ENCODE data around the gene CASP14.
"Not testable (repeated sequence)": the region's sequence is repeated elsewhere in the genome, so short reads cannot be mapped to it uniquely, and the experiment has no call there.

The CASP14 gene

DNA sequence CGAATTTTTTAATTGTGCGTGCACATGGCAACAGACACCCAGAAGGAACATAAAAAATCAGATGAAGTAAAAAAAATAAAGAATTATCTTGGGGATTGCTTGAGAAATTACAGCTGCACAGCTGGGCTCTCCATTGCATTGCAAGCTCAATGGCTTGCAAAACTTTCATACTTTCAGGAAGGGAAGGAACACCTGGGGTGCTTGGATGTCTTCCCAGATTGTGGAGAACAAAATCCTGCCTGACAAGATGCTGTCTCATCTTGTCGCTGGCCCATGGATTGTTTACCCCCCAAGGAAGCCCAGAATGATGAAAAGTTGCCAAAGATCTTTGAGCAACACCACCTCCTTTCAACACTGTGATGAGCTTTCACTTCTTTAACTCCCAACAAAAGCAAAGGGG is 11.0 kb upstream of the CASP14 start:
- H3K27me3 Mint-ChIP-seq: peaks cover 6% of the 10 kb centered on the region
- H3K36me3 Mint-ChIP-seq (ENCODE audit: low read depth): no peaks in the 10 kb centered on the region
- no peak overlapping the region for H3K27ac Mint-ChIP-seq
- no peaks in the 10 kb centered on the region for H3K4me1 Mint-ChIP-seq (ENCODE audit: low read depth)
- H3K4me3 Mint-ChIP-seq: no peak overlapping the region
- no peaks in the 10 kb centered on the region for H3K9me3 Mint-ChIP-seq
- intact Hi-C loops (cut with micrococcal nuclease): no loop called here

GRCh38 chr19:15042003-15042402 is 7.3 kb upstream of the CASP14 start:
- Mint-ChIP-seq H3K36me3 (ENCODE audit: low read depth) (no peaks in the 10 kb centered on the region), H3K4me3 (no peak overlapping the region), H3K27ac (no peak overlapping the region), H3K9me3 (no peaks in the 10 kb centered on the region), H3K27me3 (no peaks in the 10 kb centered on the region), H3K4me1 (ENCODE audit: low read depth) (no peaks in the 10 kb centered on the region)
- intact Hi-C loops (cut with micrococcal nuclease): no loop called here

GRCh38 chr19:15042826-15043225 is 6.5 kb upstream of the CASP14 start:
- Mint-ChIP-seq H3K4me1 (ENCODE audit: low read depth) (no peaks in the 10 kb centered on the region), H3K36me3 (ENCODE audit: low read depth) (no peaks in the 10 kb centered on the region), H3K27me3 (no peaks in the 10 kb centered on the region), H3K9me3 (no peaks in the 10 kb centered on the region), H3K4me3 (no peak overlapping the region), H3K27ac (no peak overlapping the region)
- intact Hi-C loops (cut with micrococcal nuclease): no loop called here

DNA sequence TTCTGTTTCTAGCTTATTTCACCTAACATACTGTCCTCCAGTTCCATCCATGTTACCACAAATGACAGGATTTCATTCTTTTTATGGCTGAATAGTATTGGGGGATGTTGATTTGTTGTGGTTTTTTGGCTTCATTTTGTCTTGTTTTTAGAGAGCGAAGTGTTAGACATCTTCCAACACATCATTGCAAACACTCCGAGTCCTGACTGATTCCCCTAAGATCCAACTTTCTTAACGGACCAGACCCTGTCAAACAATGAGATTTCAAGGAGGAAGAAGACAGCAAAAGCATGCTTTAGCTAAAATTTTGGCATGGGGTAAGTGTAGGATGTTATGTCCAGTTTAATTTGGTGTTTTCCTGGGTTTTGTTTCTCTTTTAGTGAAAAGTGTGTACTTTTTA is 3.8 kb upstream of the CASP14 start:
- H3K27ac Mint-ChIP-seq: no peak overlapping the region
- intact Hi-C loops (cut with micrococcal nuclease): no loop called here
- no peak overlapping the region for H3K4me3 Mint-ChIP-seq
- H3K4me1 Mint-ChIP-seq (ENCODE audit: low read depth): no peaks in the 10 kb centered on the region
- H3K27me3 Mint-ChIP-seq: no peaks in the 10 kb centered on the region
- H3K36me3 Mint-ChIP-seq (ENCODE audit: low read depth): no peaks in the 10 kb centered on the region
- H3K9me3 Mint-ChIP-seq: no peaks in the 10 kb centered on the region

GRCh38 chr19:15047680-15048079 is 1.6 kb upstream of the CASP14 start:
- no peak overlapping the region for H3K27ac Mint-ChIP-seq
- intact Hi-C loops (cut with micrococcal nuclease): no loop called here
- no peaks in the 10 kb centered on the region for H3K36me3 Mint-ChIP-seq (ENCODE audit: low read depth)
- no peaks in the 10 kb centered on the region for H3K4me1 Mint-ChIP-seq (ENCODE audit: low read depth)
- no peaks in the 10 kb centered on the region for H3K9me3 Mint-ChIP-seq
- no peak overlapping the region for H3K4me3 Mint-ChIP-seq
- peaks cover 1% of the 10 kb centered on the region for H3K27me3 Mint-ChIP-seq

DNA sequence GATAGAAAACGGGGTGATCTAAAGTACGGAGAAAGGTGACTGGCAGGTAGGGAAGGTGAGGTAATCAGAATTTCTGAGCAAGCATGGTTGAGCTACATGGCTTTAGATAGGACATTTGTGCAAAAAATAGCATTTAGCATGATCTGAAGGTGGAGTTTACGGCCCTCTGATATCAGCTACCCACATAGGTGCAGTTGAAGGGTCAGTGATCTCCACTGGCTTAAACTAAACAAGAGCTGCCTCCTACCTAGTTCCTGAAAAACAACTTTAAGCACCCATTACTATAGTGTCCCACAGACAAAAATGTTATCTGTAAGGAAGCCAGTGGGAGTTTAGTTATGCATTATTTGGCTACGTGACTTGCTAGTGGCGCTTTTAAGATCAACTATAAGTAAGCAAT is 1.2 kb upstream of the CASP14 start:
- peaks cover 1% of the 10 kb centered on the region for H3K27me3 Mint-ChIP-seq

GRCh38 chr19:15050639-15051038 is 1.4 kb downstream of the CASP14 start:
- intact Hi-C loops (cut with micrococcal nuclease): no loop called here
- no peak overlapping the region for H3K4me3 Mint-ChIP-seq
- H3K27ac Mint-ChIP-seq: no peak overlapping the region
- H3K9me3 Mint-ChIP-seq: no peaks in the 10 kb centered on the region
- H3K36me3 Mint-ChIP-seq (ENCODE audit: low read depth): no peaks in the 10 kb centered on the region
- H3K4me1 Mint-ChIP-seq (ENCODE audit: low read depth): no peaks in the 10 kb centered on the region
- H3K27me3 Mint-ChIP-seq: peaks cover 6% of the 10 kb centered on the region

More for the DNA sequence above, 1.2 kb upstream of the CASP14 start:
- no peak overlapping the region for H3K4me3 Mint-ChIP-seq
- no peaks in the 10 kb centered on the region for H3K36me3 Mint-ChIP-seq (ENCODE audit: low read depth)
- H3K4me1 Mint-ChIP-seq (ENCODE audit: low read depth): no peaks in the 10 kb centered on the region
- no peaks in the 10 kb centered on the region for H3K9me3 Mint-ChIP-seq
- intact Hi-C loops (cut with micrococcal nuclease): no loop called here
- H3K27ac Mint-ChIP-seq: no peak overlapping the region

DNA sequence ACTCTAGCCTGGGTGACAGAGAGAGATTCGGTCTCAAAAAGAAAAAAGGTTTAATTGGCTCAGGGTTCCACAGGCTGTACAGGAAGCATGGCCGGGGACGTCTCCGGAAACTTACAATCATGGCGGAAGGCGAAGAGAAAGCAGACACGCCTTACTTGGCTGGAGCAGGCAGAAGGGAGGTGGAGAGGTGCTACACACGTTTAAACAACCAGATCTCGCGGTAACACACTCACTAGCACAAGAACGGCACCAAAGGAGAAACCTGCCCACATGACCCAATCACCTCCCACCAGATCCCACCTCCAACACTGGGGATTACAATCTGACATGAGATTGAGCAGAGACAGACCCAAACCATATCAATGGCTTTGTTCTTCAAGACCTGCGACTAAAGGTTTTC is 12.8 kb downstream of the CASP14 start:
- intact Hi-C loops (cut with micrococcal nuclease): no loop called here
- Mint-ChIP-seq H3K9me3 (no peaks in the 10 kb centered on the region), H3K4me1 (ENCODE audit: low read depth) (no peaks in the 10 kb centered on the region), H3K36me3 (ENCODE audit: low read depth) (no peaks in the 10 kb centered on the region), H3K27me3 (peaks cover 14% of the 10 kb centered on the region), H3K27ac (no peak overlapping the region), H3K4me3 (no peak overlapping the region)

- H3K27me3 Mint-ChIP-seq; H3K27ac Mint-ChIP-seq; H3K4me1 Mint-ChIP-seq (ENCODE audit: low read depth); intact Hi-C loops (cut with micrococcal nuclease); H3K9me3 Mint-ChIP-seq; H3K36me3 Mint-ChIP-seq (ENCODE audit: low read depth); H3K4me3 Mint-ChIP-seq: not testable (repeated sequence)
Observed at GRCh38 chr19:15070386-15070785, 21.1 kb downstream of the CASP14 start.

GRCh38 chr19:15072930-15073647 is 23.8 kb downstream of the CASP14 start:
- Mint-ChIP-seq H3K27ac (no peak overlapping the region), H3K4me3 (no peak overlapping the region), H3K36me3 (ENCODE audit: low read depth) (no peaks in the 10 kb centered on the region), H3K27me3 (no peaks in the 10 kb centered on the region), H3K4me1 (ENCODE audit: low read depth) (no peaks in the 10 kb centered on the region), H3K9me3 (no peaks in the 10 kb centered on the region)
- intact Hi-C loops (cut with micrococcal nuclease): no loop called here

- Mint-ChIP-seq H3K27me3 (peaks cover 6% of the 10 kb centered on the region), H3K9me3 (no peaks in the 10 kb centered on the region), H3K4me1 (ENCODE audit: low read depth) (no peaks in the 10 kb centered on the region), H3K4me3 (no peak overlapping the region), H3K27ac (no peak overlapping the region), H3K36me3 (ENCODE audit: low read depth) (no peaks in the 10 kb centered on the region)
- intact Hi-C loops (cut with micrococcal nuclease): no loop called here
Observed at GRCh38 chr19:15074371-15074770, 25.1 kb downstream of the CASP14 start.

GRCh38 chr19:15075806-15076205 is 26.5 kb downstream of the CASP14 start:
- Mint-ChIP-seq H3K4me1 (ENCODE audit: low read depth) (no peaks in the 10 kb centered on the region), H3K9me3 (no peaks in the 10 kb centered on the region), H3K4me3 (no peak overlapping the region), H3K36me3 (ENCODE audit: low read depth) (no peaks in the 10 kb centered on the region), H3K27ac (no peak overlapping the region), H3K27me3 (peaks cover 6% of the 10 kb centered on the region)
- intact Hi-C loops (cut with micrococcal nuclease): no loop called here

- intact Hi-C loops (cut with micrococcal nuclease); H3K27ac Mint-ChIP-seq; H3K4me3 Mint-ChIP-seq; H3K36me3 Mint-ChIP-seq (ENCODE audit: low read depth); H3K4me1 Mint-ChIP-seq (ENCODE audit: low read depth); H3K9me3 Mint-ChIP-seq: not testable (repeated sequence)
- H3K27me3 Mint-ChIP-seq: peaks cover 16% of the 10 kb centered on the region
Observed at GRCh38 chr19:15080002-15080401, 30.7 kb downstream of the CASP14 start.

- H3K4me1 Mint-ChIP-seq (ENCODE audit: low read depth): no peaks in the 10 kb centered on the region
- H3K27ac Mint-ChIP-seq: no peak within 1 kb of the TSS
- no peak within 1 kb of the TSS for H3K4me3 Mint-ChIP-seq
- intact Hi-C loops (cut with micrococcal nuclease): no loop called here
- peaks cover 19% of the 10 kb centered on the region for H3K27me3 Mint-ChIP-seq
- H3K36me3 Mint-ChIP-seq (ENCODE audit: low read depth): no peaks in the 10 kb centered on the region
- no peaks in the 10 kb centered on the region for H3K9me3 Mint-ChIP-seq
Observed at GRCh38 chr19:15081911-15082310, 32.6 kb downstream of the CASP14 start, which contains the start of gene OR1I1. OR1I1 (plus strand) TSS chr19:15082211; CDS start chr19:15087066, 4,855 bp downstream.

DNA sequence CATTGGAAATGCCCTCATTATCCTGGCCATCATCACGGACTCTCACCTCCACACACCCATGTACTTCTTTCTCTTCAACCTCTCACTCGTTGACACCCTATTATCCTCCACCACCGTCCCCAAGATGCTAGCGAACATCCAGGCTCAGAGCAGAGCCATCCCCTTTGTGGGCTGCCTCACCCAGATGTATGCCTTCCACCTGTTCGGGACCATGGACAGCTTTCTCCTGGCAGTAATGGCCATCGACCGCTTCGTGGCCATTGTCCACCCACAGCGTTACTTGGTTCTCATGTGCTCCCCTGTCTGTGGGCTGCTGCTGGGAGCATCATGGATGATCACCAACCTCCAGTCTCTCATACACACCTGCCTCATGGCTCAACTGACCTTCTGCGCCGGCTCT is 37.9 kb downstream of the CASP14 start:
- Mint-ChIP-seq H3K27me3 (peaks cover 15% of the 10 kb centered on the region), H3K9me3 (no peaks in the 10 kb centered on the region), H3K4me3 (no peak overlapping the region), H3K27ac (no peak overlapping the region), H3K4me1 (ENCODE audit: low read depth) (no peaks in the 10 kb centered on the region), H3K36me3 (ENCODE audit: low read depth) (no peaks in the 10 kb centered on the region)
- intact Hi-C loops (cut with micrococcal nuclease): no loop called here

Data from dendritic cell treated with granulocyte-macrophage colony-stimulating factor and Interleukin-4, amounts not matched to agents 40 ng/mL and 50 ng/mL, for 4 days (primary cell).